ENCODE data around the gene NEDD4. TPM values are rescaled to one million over a fixed set of nuclear protein-coding genes. Genes with fewer than 3 reads are reported as not detected.

NEDD4 gene
- total and polyA plus RNA-seq, 10 of the 15 experiments (the other 5 are each of a cell fraction or from before 2014, with no cell fraction given) = 1.3 to 7.7 (median 4.4) TPM

- SMC1A ChIA-PET (ENCODE audit: uncharacterized antibody, unreplicated experiment) = interaction anchor here (0.6 kb wide), 1 partner anchor 273 kb away, joined by 3 read pairs; no protein-coding TSS in a partner anchor
- WGBS (ENCODE audit: insufficient coverage, insufficient replicate concordance, low lambda C conversion rate, missing lambda C conversion rate) = 48% methylated on average over 6 of the region's 6 CpGs
- no TSS peak for BruUV-seq (replicated peaks)
- Histone ChIP-seq H3K9me3 (replicated peaks; ENCODE audit: control insufficient read depth, insufficient read depth, low read length) (no peaks in the 10 kb centered on the region; the same call in 2 of the 3 replicates), H3K79me2 (ENCODE audit: control insufficient read depth, insufficient read depth, low read length) (no peaks in the 10 kb centered on the region), H3K9ac (ENCODE audit: control insufficient read depth, insufficient read depth, low read length) (no peak overlapping the region), H4K20me1 (ENCODE audit: control insufficient read depth, insufficient read depth) (no peaks in the 10 kb centered on the region), H3K4me2 (ENCODE audit: control insufficient read depth, insufficient read depth) (no peak overlapping the region), H3K4me3 (no peak overlapping the region), H3K36me3 (ENCODE audit: control insufficient read depth in 2 of 2, insufficient read depth in 2 of 2, low read length in 1 of 2) (no peaks in the 10 kb centered on the region), H3K4me1 (ENCODE audit: control insufficient read depth, insufficient read depth, low read length) (no peaks in the 10 kb centered on the region), H3K27me3 (replicated peaks in 1 of 2; ENCODE audit: control insufficient read depth in 2 of 2, insufficient read depth in 2 of 2, low read length in 1 of 2) (no peaks in the 10 kb centered on the region), H3K27ac (ENCODE audit: control insufficient read depth, insufficient read depth) (no peak overlapping the region), H2AFZ (ENCODE audit: control insufficient read depth, low read depth, low read length) (no peak overlapping the region)
- in situ Hi-C loops (cut with MboI) = no loop called here
- RAD21 ChIA-PET (ENCODE audit: unreplicated experiment) = no interaction called here
- DNase-seq (ENCODE audit: low read depth, low spot score) (no peak), FAIRE-seq (no peak), ATAC-seq (no peak)
- no peak for TF ChIP-seq REST (IDR thresholded peaks at IDR 0.05; ENCODE audit: low read depth, low read length)
- no peak for TF ChIP-seq SIN3A (IDR thresholded peaks at IDR 0.05; ENCODE audit: low read depth, low read length)
- TF ChIP-seq NR2C1 (IDR thresholded peaks at IDR 0.05) = no peak
- no peak for TF ChIP-seq WRNIP1 (IDR thresholded peaks at IDR 0.05; ENCODE audit: borderline replicate concordance, low read depth, low read length)
- no peak for TF ChIP-seq ZBTB4 (CRISPR knock-in tag; IDR thresholded peaks at IDR 0.05)
- TF ChIP-seq TCF12 (IDR thresholded peaks at IDR 0.05; ENCODE audit: low read depth, low read length) = no peak
- no peak for TF ChIP-seq CTCF (IDR thresholded peaks at IDR 0.05 in 2 of 3, conservative IDR thresholded peaks at IDR 0.05 in 1 of 3; ENCODE audit: control insufficient read depth in 2 of 3, extremely low read depth in 1 of 3, insufficient read depth in 1 of 3, low read depth in 3 of 3, low read length in 3 of 3)
- no peak for TF ChIP-seq ESRRA (IDR thresholded peaks at IDR 0.05; ENCODE audit: low read length)
- no peak for TF ChIP-seq CHD1 (IDR thresholded peaks at IDR 0.05; ENCODE audit: low read depth, low read length)
- TF ChIP-seq EZH2 (IDR thresholded peaks at IDR 0.05; ENCODE audit: borderline replicate concordance, control insufficient read depth, low read depth, low read length) = no peak
- intact Hi-C loops (cut with micrococcal nuclease; ENCODE audit: unreplicated experiment) = no loop called here
- POLR2A ChIA-PET = interaction anchor here (0.6 kb wide), 1 partner anchor 22 kb away, joined by 3 read pairs; no protein-coding TSS in a partner anchor
- CTCF ChIA-PET = no interaction called here
These were observed 38.4 kb upstream of the NEDD4 start for GRCh38 chr15:56031836-56032235.

Measured in GM12878 (cell line).